Fibroblast of skin of right quadriceps (primary cell): ENCODE measurements around the gene DAP.

Source experiments
- DNase-seq: peaks from one replicate; pipeline ENCODE4 v3.0.0-alpha.2; 2013

Gene DAP

GRCh38 chr5:10760096-10760920, 726 bp downstream of the DAP start:
- DNase-seq = peak; percentile 66

- DNase-seq = no peak
These were observed 1.9 kb downstream of the DAP start for GRCh38 chr5:10759111-10759510.

GRCh38 chr5:10757922-10758555, 3.0 kb downstream of the DAP start:
- DNase-seq = no peak

- no peak for DNase-seq
These were observed 4.0 kb downstream of the DAP start for GRCh38 chr5:10757043-10757442.

- peak; percentile 92 for DNase-seq
These were observed 4.5 kb downstream of the DAP start for GRCh38 chr5:10756549-10756948.

- no peak for DNase-seq
These were observed 7.9 kb downstream of the DAP start for GRCh38 chr5:10753178-10753577.

- no peak for DNase-seq
These were observed 8.6 kb downstream of the DAP start for GRCh38 chr5:10752451-10752850.

GRCh38 chr5:10750909-10751308, 10.1 kb downstream of the DAP start:
- DNase-seq = no peak

- DNase-seq = no peak
These were observed 13.1 kb downstream of the DAP start for GRCh38 chr5:10747678-10748622.

GRCh38 chr5:10746711-10747110, 14.3 kb downstream of the DAP start:
- no peak for DNase-seq

- DNase-seq = no peak
These were observed 15.9 kb downstream of the DAP start for GRCh38 chr5:10745133-10745532.

- no peak for DNase-seq
These were observed 16.4 kb downstream of the DAP start for GRCh38 chr5:10744681-10745080.

- DNase-seq = no peak
These were observed 17.1 kb downstream of the DAP start for GRCh38 chr5:10743951-10744350.

GRCh38 chr5:10743526-10743925, 17.5 kb downstream of the DAP start:
- no peak for DNase-seq

GRCh38 chr5:10741661-10742060, 19.4 kb downstream of the DAP start:
- no peak for DNase-seq

GRCh38 chr5:10740384-10740783, 20.6 kb downstream of the DAP start:
- DNase-seq = no peak

GRCh38 chr5:10737880-10738279, 23.2 kb downstream of the DAP start:
- DNase-seq = no peak

GRCh38 chr5:10736808-10737207, 24.2 kb downstream of the DAP start:
- no peak for DNase-seq

- DNase-seq = no peak
These were observed 24.7 kb downstream of the DAP start for GRCh38 chr5:10736354-10736753.

GRCh38 chr5:10735569-10736276, 25.3 kb downstream of the DAP start:
- DNase-seq = no peak

GRCh38 chr5:10734832-10735523, 26.1 kb downstream of the DAP start:
- DNase-seq = no peak
